ENCODE measurements around the gene FHIT. TPM values are rescaled to one million over a fixed set of nuclear protein-coding genes. Genes with fewer than 3 reads are reported as not detected.

FHIT gene
- total and polyA plus RNA-seq, 2 of the 4 experiments (the other 2 are of a cell fraction): 0.07 TPM; not detected in 1

DNA sequence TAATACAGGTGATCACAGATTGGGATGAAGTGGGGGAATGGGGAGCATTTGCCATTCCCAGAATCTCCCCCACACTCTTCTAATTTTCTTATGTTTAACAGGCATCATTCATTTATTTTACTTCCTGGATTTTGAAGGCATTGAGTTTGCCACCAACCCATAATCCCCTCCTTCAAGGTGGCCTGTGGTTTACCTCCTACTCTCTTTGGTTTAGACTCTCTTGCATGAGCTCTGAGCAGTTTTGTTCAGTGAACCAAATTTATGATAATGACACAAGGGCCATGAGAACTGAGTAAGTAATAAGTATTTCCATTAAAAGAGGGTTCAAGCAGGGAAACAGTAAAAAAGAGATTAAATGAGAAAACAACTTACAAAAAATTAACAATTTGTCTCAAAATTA is 1498.3 kb downstream of the FHIT start:
- no peak for DNase-seq
- H2BK120ac ChIP-seq (ENCODE audit: low read depth, low read length): no peak overlapping the region
- no peak overlapping the region for H4K5ac ChIP-seq (ENCODE audit: low read depth, low read length)
- ChIA-PET CTCF (interaction anchor here (1.1 kb wide), 1 partner anchor 11 kb away, joined by 3 read pairs; no protein-coding TSS in a partner anchor), POLR2A (ENCODE audit: unreplicated experiment) (no interaction called here)
- no peak overlapping the region for H3K4me2 ChIP-seq (ENCODE audit: low read depth, low read length)
- no TSS peak for BruUV-seq (replicated peaks)
- H2BK20ac ChIP-seq (ENCODE audit: low read depth, low read length): no peak overlapping the region
- no peak overlapping the region for H3K56ac ChIP-seq (ENCODE audit: extremely low read depth, insufficient read depth, low read length)
- H3K4me1 ChIP-seq (ENCODE audit: control insufficient read depth, insufficient read depth, low read length): peaks cover 21% of the 10 kb centered on the region
- no peak overlapping the region for H3K4ac ChIP-seq (ENCODE audit: low read depth, low read length)
- no peak overlapping the region for H2BK5ac ChIP-seq (ENCODE audit: low read depth, low read length, poor library complexity, severe bottlenecking)
- H4K8ac ChIP-seq (ENCODE audit: low read depth in 2 of 2, low read length in 2 of 2): no peak overlapping the region
- no peak overlapping the region for H2AK5ac ChIP-seq (ENCODE audit: low read depth, low read length)
- H2BK15ac ChIP-seq (ENCODE audit: low read depth, low read length): no peak overlapping the region; the same call in 2 of the 3 replicates
- no peak overlapping the region for H2AFZ ChIP-seq (replicated peaks; ENCODE audit: low read length, poor library complexity)
- H4K91ac ChIP-seq (ENCODE audit: insufficient read depth, low read depth, low read length): no peak overlapping the region
- H3K9me1 ChIP-seq (ENCODE audit: insufficient read depth, low read length): no peaks in the 10 kb centered on the region
- dilution Hi-C loops (cut with HindIII; ENCODE audit: low sequenced_read_pairs, unreplicated experiment) (no loop called here), intact Hi-C loops (cut with micrococcal nuclease) (no loop called here), in situ Hi-C loops (cut with MboI; ENCODE audit: low sequenced_read_pairs) (no loop called here)
- no peak overlapping the region for H3K4me3 ChIP-seq (ENCODE audit: insufficient read depth, low read depth, low read length)
- no peak overlapping the region for H3K27ac ChIP-seq (ENCODE audit: insufficient read depth, low read length)
- H3K14ac ChIP-seq (replicated peaks; ENCODE audit: low read depth, low read length): no peak overlapping the region
- H3K23ac ChIP-seq (ENCODE audit: low read depth, low read length): no peak overlapping the region
- no peaks in the 10 kb centered on the region for H3K9me3 ChIP-seq (ENCODE audit: control insufficient read depth, insufficient read depth, low read length)
- no peak overlapping the region for H2AK9ac ChIP-seq (replicated peaks; ENCODE audit: low read depth, low read length, poor library complexity)
- H3K18ac ChIP-seq (ENCODE audit: low read depth, low read length): no peak overlapping the region
- ATAC-seq (ENCODE audit: low read depth): no peak
- no peaks in the 10 kb centered on the region for H3K79me1 ChIP-seq (ENCODE audit: low read depth in 1 of 2, low read length in 2 of 2)
- H3K9ac ChIP-seq (ENCODE audit: low read depth, low read length): no peak overlapping the region
- TF ChIP-seq ELK1 (IDR thresholded peaks at IDR 0.05; ENCODE audit: borderline replicate concordance, low read depth, low read length) (no peak), CEBPB (IDR thresholded peaks at IDR 0.05; ENCODE audit: low read depth, low read length) (no peak), SMC3 (IDR thresholded peaks at IDR 0.05; ENCODE audit: low read depth, low read length) (no peak), RFX5 (IDR thresholded peaks at IDR 0.05; ENCODE audit: low read depth, low read length) (no peak), CHD1 (IDR thresholded peaks at IDR 0.05; ENCODE audit: low read depth, low read length) (no peak), BHLHE40 (IDR thresholded peaks at IDR 0.05; ENCODE audit: low read depth, low read length) (no peak), NFE2L2 (IDR thresholded peaks at IDR 0.05; ENCODE audit: low read depth, low read length) (no peak), RCOR1 (IDR thresholded peaks at IDR 0.05; ENCODE audit: insufficient replicate concordance, low read length) (no peak)
- H3K36me3 ChIP-seq (ENCODE audit: control insufficient read depth, insufficient read depth, low read length): no peaks in the 10 kb centered on the region
- H4K20me1 ChIP-seq (ENCODE audit: insufficient read depth, low read length): no peaks in the 10 kb centered on the region
- no peaks in the 10 kb centered on the region; the same call in 1 of the 2 replicates for H3K27me3 ChIP-seq (ENCODE audit: control insufficient read depth, insufficient read depth, low read length)
